Fibroblast of upper back skin (primary cell): ENCODE data around the gene RIOX2.
"Not testable (repeated sequence)": the region's sequence is repeated elsewhere in the genome, so short reads cannot be mapped to it uniquely, and the experiment has no call there.

Experiments
- DNase-seq: peaks from one replicate; pipeline ENCODE4 v3.0.0-alpha.2; 2013

RIOX2 gene

GRCh38 chr3:97950360-97950759 is 21.9 kb downstream of the RIOX2 start:
- DNase-seq = no peak

GRCh38 chr3:97949743-97950142 is 22.5 kb downstream of the RIOX2 start:
- no peak for DNase-seq

DNA sequence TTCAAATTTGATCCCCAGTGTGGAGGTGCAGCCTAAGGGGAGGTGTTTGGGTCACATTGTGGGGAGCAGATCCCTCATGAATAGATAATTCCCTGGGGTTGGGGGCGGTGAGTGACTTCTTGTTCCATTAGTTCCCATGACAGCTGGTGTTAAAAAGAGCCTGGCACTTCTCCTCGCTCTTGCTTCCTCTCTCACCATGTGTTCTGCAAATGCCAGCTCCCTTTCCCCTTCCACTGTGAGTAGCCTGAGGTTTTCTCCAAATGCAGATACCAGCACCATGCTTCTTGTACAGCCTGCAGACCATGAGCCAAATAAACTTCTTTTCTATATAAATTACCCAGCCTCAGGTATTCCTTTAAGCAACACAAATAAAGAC is 23.1 kb downstream of the RIOX2 start:
- DNase-seq = no peak

- DNase-seq = no peak
Observed at GRCh38 chr3:97948351-97949109, 23.7 kb downstream of the RIOX2 start.

DNA sequence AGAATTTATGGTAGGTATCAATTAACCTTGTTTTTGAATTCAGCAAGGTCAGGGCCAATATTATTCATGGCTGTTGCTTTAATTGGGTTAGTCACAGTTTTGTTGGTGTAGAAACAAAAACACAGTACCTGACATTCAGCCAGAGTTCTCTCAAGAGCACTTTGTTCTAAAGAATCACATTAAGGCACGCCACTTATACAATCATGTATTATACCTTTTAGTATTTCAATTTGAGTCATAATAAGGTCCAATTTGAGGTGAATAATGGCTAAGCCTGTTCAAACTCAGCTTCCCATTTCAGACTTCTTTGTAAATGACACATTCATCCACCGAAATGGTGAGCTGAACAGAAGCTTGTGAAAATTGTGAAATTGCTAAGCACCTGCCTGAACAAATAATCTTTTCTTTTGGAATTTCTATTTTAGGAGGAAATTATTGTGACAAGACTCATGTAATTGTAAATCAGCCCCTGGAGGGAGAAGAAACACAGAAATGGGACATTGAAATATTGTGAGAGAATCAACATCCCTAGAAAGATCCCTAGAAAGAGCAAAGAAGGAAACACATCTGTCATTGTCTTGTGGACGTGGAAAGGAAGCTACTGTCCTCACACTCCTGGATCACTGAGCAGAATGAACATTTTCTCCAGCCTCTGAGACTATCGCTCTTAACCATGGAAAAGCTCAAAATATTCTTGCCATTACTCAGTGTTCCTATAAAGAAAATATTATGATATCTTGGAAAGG is 29.3 kb downstream of the RIOX2 start:
- no peak for DNase-seq

DNA sequence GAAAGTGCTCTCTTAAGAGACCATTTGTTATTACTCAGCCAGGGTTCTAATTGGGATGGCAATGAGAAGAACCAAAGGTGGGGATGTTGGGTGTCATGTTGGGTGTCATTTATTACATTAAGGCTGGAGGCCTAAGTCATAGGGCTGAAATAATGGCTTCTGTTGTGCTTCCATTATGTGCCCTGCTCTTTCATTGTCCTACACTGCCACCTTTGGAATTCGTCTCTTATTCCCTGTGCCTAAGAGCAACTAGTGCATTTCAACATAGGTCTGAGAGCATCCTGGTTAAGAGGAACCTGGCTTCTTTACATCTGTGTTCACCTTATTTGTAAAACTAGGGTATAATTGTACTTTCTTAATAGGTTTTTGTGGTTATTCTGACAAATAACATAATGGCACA is 32.2 kb downstream of the RIOX2 start:
- no peak for DNase-seq

DNA sequence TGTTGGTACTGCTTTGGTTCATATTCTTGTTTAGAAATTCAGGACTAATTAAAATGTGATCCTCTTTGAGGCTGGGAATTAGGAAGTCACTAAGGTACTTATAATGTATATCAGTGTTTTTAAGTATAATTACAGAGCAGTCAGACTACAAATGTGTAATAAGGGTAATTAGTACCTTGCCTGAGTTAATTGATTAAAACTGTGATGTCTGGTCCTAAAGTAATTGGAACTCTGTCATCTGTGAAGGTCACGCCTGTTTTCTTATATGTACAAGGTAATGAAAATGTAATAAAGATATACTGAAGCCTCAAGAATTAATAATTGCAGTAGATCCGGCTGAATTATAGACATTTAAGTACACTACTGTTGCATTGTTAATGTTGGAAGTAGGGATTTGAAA is 32.8 kb downstream of the RIOX2 start:
- no peak for DNase-seq

DNA sequence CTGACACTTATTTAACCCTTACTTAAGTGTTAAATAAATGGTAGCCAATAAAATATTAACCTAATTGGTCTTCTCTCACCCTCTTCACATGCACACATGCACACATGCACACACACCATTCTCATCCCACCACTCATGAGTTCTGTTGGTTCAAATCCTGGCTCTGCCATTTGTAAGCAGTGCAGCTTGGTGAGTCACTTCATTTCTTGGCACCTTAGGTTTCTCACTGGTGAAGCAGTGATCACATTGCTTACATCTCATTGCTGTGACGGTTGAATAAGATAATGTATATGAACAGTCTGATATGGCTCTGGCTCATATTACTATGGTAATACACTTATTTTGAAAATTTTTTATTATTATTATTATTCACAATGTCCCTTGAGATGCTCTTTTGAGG is 33.8 kb downstream of the RIOX2 start:
- DNase-seq = no peak

DNA sequence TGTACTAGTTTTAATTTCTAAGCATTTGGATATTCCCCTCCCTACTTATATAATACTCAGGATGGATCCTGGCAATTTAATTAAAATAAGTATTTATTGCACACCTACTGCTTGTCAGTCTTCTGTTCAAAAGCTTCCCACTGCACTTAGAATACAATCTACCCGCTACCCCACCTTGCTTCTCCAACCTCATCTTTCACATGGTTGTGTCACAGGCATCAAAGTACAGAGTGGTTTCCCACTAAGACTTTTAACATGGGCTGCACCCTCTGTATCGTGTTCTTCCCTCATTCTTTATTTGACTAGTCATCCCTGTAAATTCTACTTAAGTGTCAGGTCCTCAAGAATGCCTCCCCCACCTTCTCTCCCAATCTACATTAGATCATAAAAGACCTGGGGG is 35.0 kb downstream of the RIOX2 start:
- DNase-seq = no peak

- DNase-seq = no peak
Observed at GRCh38 chr3:97935842-97936241, 36.4 kb downstream of the RIOX2 start.

DNA sequence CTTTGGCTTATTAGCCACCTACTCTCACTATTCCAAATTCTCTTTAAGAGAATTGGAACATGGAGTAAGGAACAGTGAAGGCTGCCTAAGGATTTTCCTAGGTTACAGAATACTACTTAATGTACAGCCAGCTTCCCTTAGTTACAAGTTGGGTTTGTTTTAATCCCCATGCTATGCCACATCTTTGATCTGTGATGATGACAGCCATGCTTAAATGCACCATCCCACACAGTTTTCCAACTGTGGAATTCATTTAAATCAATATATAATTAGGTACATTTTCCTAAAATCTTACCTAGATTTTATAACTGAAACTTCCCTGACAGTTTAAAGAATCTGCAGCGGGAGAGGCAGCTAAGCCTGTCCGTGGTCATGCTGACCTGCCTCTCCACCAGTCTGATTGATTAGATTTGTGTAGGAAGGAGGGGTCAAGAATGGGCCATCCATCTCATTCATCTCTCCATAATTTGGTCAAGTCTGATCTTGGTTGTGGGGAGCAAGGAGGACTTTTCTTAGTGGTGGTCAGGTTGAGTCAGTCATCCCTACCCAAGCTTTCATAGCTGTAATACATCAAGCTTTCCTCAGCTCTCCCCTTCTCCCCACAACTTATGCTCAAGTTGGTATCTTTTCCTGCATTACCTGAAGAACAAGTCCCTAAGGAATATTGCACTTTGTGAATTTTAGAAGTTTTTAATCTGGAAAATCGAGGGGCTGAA is 37.1 kb downstream of the RIOX2 start:
- no peak for DNase-seq

DNA sequence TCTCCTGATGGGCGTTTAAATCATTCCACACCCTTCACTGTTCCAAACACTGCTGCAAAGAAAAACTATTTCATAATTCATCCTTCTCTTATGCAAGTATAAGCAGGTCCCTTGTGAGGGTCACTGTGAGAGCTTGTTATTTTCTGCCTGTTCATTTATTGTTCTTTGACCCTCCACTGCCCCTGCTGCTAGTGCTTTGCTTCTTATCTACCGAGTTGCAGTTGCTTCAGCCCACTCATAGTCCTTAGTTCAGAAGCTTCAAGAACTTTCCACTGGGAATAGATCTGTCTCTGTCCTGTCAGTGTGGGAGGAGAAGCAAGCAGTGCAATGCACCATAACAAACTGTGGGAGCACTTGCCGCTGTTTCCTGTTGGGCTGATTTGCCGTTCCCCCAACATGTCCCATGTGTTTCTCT is 39.8 kb downstream of the RIOX2 start:
- no peak for DNase-seq

- no peak for DNase-seq
Observed at GRCh38 chr3:97931218-97931617, 41.0 kb downstream of the RIOX2 start.

GRCh38 chr3:97930018-97930417 is 42.2 kb downstream of the RIOX2 start:
- no peak for DNase-seq

GRCh38 chr3:97928986-97929385 is 43.2 kb downstream of the RIOX2 start:
- DNase-seq = no peak

- peak; percentile 6 for DNase-seq
Observed at GRCh38 chr3:97927704-97928103, 44.5 kb downstream of the RIOX2 start.

- DNase-seq = peak; percentile 7
Observed at GRCh38 chr3:97917813-97918536, 54.3 kb downstream of the RIOX2 start.

DNA sequence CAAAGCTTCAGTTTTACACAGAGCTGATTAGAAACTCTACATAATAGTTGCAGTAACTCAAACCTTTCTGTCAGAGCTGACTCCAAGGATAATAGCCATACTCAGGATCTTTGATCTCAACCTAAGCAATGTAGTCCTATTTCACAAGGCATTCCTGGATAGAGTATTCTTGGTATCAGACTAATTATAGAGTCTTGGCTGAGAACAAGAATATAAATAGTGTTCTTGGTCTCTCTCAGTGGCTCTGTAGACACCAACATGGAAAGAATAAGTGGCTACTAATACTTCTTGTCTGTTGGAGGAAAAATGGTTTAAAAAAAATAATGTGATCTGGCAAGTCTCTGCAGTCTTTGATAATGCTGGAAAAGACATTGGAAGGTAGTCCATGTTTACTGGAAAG is 55.7 kb downstream of the RIOX2 start:
- no peak for DNase-seq

DNA sequence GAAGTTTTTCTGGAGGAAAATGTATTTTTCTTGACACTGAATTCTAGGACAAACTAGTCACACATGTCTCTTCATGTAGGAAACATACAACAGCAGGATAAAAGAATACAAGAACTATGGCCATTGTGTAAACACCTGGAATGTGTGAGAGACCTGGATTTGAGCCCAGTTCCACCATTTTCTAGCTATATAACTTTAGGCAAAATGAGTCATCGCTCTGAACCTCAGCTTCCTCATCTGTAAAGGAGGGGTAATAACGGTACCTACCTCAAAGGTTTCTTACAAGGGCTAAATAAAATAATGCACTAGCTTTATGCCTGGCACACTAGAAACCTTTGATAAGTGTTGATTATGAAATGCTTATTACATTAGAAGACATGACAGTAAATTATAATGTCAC is 57.8 kb downstream of the RIOX2 start:
- DNase-seq = peak; percentile 31

GRCh38 chr3:97911459-97911858 is 60.8 kb downstream of the RIOX2 start:
- DNase-seq = no peak

DNA sequence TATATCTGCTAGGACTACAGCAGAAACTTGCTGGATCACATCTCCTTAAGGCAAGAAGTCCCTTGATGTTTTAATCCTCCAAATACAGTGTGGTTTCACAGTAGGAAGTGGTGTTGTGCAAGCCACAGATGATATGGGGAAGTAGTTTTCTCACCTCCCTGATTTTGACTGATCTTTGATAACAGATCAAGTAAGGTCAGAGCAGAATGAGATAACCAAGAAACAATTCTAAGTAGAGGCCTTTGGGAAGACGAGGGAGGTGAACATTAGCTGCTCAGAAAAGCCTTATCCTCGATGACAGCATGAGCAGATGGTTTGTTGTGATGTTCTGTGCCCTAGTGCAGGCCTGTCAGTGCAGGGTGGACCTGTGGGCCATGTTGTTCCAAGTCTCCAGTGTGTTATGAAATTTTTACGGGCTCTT is 61.3 kb downstream of the RIOX2 start:
- DNase-seq = no peak

GRCh38 chr3:97910236-97910831 is 61.9 kb downstream of the RIOX2 start:
- DNase-seq = not testable (repeated sequence)

GRCh38 chr3:97909830-97910229 is 62.4 kb downstream of the RIOX2 start:
- DNase-seq = not testable (repeated sequence)
